HG02938 (cell line): ENCODE results near the gene PTPRR.
"Not testable (repeated sequence)": the region's sequence is repeated elsewhere in the genome, so short reads cannot be mapped to it uniquely, and the experiment has no call there.

Source experiments
- ATAC-seq: cut with Tn5 transposase; IDR thresholded peaks from one replicate; pipeline ENCODE4 v1.9.1; 2021; ENCODE audit warnings: mild to moderate bottlenecking, moderate library complexity; ENCODE audit not compliant: unreplicated experiment

Gene PTPRR

DNA sequence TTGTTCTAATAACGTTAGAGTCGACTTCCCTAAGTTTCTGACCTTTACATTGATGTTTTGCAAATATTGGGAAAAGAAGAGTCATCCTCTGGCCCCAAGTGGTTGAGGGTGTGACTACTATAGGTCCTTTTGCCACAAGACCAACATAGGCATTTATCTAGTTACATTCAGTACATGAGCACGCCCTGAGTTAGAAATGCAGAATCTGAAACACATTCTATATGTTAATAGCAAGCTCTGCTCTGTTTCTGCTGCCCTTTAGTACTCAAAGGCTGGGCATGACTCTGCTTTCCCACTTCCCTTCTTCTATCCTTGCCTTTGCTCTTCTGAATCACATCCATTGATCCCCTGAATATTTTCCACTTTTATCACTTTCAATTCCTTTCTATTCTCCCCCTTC lies 168.2 kb downstream of the PTPRR start:
- ATAC-seq: no peak

DNA sequence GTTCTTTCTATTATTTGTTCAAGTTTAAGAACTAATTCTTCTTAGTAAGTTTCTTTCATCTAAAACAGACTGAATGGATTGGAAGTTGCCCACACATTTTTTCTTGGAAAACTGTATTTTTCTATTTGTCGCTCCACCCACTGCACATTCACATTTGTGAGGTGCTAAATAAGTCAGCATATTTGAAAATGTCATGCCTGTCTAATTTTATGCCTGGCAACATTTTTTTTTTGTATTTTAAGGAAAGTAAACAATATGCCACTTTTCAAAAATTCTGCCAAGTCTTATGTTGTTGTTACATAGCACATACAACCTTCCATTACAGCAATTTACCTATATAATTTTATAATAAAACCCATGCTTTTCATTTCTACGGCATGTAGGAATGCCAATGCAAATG lies 170.6 kb downstream of the PTPRR start:
- no peak for ATAC-seq

DNA sequence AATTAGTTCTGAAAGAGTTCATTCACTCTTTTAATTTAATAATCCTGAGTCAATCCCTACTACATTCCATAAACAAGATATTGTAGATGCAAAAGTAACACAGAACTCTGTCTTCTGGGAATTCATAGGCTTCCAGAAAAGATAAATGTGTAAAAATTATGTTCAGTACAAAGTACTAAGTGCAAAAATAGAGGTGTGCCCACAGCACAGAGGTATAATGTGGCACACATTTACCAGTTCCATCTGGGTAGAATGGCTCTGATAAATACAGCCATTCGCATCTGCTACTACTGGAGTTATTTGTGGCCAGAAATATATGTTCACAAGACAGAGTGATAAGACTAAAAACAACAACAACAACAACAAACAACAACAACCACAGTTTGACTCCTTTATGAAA lies 171.7 kb downstream of the PTPRR start:
- no peak for ATAC-seq

DNA sequence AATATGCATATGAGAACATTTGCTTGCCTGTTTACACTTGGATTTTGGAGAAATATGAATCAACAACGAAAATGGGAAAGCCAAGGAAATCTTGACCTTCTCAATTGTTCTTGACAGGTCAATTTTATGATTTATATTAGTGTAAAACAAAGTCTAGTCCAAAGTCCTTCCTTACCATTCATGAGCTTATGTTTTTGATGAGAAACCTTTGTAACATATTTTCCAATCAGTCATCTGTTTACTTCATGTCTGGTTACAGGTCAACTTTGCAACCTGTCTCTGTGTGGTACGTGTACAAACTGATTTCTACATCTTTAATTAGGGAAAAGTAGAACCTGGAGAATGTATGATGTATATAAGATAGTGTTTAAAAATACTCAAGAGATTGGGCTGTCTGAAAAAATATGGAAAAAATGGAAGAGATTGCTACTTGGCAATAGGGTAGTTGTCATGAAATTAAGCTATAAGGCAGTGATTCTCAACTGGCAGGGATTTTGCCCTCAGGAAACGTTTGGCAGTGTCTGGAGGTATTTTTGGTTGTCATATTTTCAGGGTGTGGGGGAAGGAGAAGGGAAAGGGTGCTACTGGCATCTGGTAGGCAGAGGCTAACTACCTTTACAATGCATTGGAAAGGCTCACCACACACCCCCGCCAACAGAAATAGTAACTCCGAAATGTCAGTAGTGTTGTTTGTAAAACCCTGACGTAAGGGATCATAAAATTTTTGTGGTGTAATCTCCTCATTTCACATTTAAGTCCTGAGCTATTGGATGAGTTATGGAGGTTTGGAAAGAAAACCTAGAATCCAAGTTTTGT lies 172.9 kb downstream of the PTPRR start:
- no peak for ATAC-seq

DNA sequence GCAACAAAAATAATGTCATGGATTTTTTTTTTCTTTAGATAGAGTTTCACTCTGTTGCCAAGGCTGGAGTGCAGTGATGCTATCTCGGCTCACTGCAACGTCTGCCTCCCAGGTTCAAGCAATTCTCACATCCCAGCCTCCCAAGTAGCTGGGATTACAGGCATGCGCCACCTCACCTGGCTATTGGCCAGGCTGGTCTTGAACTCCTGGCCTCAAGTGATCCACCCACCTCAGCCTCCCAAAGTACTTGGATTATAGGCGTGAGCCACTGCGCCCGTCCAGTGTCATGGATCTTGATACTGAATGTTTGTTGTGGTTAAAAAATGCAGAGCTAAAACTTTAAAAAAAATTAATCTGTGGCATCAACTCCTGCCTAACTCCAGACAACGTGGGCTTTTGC lies 175.5 kb downstream of the PTPRR start:
- no peak for ATAC-seq

DNA sequence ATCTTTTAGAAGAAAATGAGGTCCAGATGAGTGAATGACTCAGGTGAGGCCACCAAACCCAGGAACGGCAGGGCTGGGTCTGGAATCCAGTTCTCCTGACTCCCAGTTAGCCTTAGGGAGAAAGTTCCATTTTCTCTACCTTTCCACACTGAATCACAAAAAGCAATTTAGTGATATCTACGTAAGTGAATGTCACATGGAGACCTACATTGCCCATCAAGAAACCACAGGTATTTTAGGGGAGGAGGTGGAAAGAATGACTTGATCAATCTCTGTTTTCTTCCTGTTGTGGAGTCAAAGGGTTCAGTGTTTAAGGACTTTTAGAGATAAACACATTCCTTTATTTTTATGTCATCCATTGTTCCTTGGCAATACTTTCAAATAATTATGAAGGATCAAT lies 176.4 kb downstream of the PTPRR start:
- ATAC-seq: no peak

DNA sequence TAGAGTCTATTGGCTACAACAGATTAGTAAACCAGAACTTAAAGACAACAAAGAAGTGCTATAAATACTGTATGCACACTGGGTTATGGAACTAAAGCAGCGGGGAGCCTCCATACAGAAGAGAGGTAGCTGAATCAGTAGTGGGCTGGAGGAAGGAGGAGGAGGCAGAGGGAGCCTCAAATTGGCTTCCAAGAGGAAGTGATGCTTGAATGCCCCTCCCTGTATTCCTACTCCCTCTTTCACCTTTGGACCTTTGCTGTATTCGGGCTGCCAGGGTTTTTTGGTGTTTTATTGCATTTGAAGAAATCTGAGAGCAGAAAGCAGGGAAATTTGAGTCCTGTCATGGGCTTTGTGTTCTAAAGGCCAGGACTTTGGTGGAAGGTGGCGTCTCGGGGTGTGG lies 179.3 kb downstream of the PTPRR start:
- ATAC-seq: no peak

DNA sequence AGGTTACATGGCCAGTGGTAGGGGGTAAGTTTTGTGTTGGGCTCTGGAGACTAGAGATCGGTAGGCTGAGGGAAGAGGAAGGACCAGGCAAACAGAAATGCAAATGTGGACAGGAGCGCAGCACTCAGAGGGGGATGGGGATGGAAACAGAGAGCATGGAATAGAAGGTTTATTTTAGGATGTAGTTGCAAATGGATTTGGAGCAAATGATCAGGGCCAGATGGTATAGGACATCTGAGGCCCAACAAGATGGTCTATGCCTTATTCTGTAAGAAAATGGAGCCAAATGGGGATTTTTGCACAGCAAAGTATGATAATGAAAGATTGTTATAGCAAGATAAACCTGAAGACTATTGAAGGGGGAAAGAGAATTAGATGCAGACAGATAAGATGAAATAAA lies 180.8 kb downstream of the PTPRR start:
- no peak for ATAC-seq

DNA sequence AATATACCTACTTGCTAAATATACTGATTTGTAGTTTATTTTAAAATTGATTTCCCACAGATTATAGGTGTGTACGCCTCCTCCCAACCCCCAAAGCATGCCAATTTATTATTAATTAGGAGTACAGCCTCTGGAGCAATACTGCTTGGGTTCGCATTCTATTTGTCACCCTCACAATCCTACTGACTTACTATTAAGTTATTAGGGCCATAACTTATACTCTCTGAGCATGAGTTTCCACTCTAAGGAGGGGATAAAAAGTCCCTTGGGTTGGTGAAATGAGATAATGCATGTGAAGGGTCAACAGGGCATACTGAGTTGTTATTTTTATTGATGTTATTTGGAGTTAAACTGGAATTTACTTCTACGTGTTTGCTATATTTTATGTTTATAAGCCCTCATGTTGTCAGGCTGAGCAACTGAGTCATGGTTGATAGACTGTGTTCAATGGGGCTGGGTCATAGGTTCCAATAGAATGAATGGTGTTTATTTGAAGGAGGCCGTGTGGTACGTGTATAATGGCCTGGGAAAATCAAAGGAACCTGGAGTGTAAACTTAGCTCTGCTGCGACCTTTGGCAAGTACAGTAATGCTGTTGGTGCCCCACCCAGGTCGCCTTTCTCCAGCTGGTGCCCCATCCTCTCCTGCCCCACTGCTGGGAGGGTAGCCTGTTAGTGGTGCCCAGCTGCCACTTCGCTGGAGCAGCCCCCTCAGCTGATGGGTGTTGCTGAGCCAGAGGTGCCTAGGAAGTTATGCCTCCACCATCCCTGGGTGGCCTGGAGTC lies 184.0 kb downstream of the PTPRR start:
- no peak for ATAC-seq

DNA sequence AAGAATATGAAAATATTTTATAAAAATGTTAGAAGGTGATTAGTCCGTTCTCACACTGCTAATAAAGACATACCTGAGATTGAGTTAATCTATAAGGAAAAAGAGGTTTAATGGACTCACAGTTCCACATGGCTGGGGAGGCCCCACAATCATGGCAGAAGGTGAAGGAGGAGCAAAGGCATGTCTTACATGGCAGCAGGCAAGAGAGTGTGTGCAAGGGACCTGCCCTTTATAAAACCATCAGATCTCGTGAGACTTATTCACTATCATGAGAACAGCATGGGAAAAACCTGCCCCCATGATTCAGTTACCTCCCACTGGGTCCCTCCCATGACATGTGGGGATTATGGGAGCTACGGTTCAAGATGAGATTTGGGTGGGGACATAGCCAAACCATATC lies 185.3 kb downstream of the PTPRR start:
- not testable (repeated sequence) for ATAC-seq

DNA sequence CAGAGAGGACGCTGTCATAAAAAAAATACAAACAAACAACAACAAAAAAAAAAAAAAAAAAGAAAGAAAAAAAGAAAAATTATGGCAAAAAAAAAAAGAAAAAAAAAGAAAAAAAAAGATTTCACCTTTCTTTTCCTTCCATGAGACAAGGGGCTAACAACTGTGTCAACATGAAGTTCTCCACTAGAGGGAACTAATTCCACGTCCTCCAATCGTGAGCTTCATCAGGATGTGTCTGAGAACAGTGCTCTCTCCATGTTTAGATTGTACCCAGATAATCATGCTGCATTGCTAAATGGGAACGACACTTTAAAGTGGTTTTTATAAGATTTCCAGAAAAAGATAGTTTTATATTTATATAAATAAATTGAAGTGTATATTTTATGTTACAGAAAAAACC lies 187.2 kb downstream of the PTPRR start:
- peak; percentile 84 for ATAC-seq

DNA sequence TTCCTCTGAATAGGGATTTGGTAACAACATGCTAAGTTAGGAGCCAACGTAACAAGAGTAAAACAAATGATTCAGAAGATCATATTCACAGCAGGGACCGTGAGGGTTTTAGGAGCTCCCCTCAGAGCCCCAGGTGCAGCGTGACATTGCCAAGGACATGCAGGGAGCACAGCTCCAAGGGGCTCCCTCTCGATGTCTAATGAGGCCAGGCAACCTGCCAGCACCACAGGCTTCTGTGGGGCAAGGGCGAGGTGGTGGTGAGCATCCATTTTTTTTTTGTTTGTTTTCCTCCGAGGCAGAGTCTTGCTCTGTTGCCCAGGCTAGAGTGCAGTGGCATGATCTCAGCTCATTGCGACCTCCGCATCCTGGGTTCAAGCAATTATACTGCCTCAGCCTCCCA lies 188.3 kb downstream of the PTPRR start:
- no peak for ATAC-seq

DNA sequence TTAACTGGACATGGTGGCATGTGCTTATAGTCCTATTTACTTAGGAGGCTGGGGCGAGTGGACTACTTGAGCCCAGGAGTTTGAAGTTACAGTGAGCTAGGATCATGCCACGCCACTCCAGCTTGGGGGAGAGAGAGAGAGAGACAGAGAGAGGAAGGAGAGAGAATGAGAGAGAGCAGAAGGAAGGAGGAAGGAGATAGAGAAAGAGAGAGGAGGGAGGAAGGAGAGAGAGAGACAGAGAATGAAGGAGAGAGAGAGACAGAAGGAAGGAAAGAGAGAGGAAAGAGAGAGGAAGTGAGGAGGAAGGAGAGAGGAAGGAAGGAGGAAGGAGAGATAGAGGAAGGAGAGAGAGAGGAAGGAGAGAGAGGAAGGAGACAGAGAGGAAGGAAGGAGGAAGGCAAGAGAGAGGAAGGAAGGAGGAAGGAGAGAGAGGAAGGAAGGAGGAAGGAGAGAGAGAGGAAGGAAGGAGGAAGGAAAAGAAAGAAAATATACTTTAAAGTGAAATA lies 189.8 kb downstream of the PTPRR start:
- ATAC-seq: no peak

DNA sequence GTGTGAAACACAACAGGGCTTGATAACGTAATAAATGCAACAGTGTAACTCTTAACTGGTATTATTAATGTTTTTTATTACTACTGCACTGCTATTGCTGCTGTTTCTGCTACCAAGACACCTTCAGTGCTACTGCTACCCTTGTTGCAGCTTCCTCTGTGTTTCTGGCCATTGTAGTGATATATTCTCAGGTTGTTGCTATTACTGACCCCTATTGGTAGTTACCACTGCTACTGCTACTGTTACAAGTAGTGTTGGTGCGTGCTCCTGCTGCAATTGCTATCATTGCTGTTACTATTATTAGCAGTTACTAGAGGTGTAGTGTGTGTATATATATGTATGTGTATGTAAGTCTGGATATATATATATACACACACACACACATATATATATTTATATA lies 196.1 kb downstream of the PTPRR start:
- no peak for ATAC-seq

DNA sequence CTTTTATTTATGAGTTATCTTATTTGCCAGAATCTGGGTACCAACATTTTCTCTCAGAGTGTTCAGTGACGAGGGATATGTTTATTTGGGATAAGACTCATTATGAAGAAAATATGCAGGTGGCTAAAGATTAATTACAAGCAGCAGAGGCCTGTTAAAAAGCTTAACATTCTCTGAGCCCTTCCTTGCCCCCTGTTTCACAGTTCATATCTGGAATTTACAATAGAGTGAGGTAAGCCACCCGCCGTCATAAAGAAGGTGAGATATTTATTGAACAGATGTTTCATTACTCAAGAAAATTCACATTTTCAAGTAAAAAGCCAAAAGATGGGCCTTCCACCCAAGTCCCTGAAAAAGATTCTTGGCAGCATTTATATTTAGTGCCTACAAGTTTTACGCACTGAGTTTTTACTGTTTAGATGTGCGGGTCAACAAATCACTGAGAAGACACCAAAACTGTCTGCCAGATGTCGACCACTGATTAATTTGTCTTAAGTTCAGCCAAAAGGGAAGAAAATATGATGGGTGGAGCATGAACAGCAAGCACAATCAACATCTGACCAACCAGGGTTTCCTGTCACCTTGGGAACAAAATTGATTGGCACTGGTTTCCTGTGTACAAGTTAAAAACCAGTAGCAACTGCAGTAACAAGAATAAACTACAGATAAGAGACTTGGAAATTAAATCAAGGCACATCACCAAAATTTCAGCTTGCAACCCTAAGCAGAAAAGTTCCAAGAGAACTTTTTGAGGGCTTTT lies 197.8 kb downstream of the PTPRR start:
- ATAC-seq: no peak

DNA sequence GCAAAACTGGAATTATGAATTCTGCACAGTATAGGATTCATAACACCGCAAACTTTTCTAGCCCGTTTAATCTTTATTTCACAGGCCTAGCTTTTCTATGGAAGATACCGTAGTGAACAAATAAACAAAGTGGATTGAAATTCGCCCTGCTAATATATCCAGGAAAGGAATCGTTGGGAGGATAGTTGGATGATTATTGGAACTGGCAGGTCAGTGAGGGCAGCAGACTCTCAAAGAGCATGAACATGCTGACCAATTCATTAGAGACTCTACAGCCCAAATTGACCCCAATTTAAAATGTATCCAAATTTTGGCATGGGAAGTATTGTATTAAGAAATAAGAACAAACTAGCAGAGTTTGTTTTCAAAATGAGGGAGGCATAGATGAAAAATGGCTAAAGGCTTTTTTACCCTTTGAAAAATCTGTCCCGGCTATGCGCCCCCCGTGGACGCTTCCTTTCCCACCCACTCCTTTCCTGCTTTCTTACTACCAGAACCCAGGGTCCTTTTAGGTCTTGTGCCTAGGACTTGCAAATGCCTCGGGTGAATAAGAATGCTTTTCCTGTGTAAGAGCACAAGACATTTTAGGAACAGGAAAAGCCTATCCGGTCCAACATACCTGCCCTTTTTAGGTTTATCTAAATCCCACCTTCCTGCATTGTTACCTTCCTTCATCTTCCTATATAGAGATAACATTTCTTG lies 198.7 kb downstream of the PTPRR start:
- no peak for ATAC-seq

DNA sequence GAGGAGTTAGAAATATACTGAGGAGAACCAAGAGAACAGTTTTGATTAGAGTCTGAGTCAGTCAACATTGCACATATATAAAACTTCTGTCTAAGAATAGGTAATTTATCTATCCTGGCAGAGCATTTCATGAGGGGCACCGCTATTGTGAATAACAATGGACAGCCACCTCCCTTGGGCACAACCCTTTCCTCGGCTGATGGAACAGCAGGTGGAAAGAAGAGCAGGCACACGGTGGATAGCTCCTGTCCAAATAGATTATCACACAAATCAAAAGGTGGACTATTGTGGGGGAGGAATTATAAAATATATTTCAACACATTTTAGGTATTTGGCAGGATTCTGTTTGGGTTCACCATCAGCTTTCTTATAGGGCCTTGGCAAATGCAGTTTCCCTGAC lies 199.3 kb downstream of the PTPRR start:
- ATAC-seq: no peak

DNA sequence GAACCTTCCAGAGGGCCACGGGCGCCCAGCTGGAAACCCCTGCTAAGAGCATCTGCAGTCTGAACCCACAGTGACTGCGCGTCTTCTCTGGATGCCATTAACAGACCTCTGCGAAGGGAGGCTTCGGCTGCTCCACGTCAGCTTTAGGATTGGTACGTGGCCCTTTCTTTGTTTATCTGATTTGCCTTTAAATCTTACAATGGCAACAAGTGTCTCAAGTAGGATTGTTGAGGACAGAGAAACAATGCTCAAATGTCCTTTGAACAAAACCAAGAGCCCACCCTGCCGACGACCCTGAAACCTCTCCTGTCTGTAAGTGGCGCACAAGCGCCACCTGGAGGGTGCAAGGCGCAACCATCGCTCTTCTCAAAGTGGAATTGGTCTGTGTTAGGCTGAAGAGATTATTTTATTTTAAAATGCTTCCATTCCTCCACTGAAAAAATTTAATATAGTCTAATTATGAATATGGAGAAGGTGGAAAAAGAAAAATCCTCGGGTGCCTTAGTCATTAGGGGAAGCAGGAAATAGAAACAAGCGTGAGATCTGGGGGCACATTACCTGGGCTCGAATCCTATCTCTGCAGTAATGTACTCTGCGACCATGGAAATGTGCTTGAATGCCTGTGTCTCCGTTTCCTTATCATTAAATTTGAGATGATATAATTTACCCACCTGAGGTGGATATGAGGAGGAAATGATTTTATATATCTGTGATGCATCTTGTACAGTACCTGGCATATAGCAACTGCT lies 200.7 kb downstream of the PTPRR start:
- no peak for ATAC-seq

DNA sequence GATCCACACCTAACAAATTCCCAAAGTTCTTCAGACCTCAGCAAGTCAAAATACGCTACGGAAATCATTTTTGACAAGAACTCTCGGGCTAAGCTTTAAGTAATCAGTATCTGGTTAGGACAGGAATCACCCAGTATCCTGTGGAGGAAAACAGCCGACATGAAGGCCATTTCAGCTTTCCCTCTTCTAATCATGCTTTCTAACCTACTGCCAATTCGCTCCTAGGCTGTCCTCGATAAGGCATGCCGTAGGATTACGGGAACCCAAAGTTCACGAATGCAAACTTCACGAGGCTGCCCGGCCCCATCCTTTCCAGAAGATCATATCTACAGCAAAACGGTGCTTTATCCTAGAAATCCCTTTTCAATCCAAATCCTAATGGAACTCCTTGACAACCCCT lies 201.5 kb downstream of the PTPRR start:
- ATAC-seq: no peak

DNA sequence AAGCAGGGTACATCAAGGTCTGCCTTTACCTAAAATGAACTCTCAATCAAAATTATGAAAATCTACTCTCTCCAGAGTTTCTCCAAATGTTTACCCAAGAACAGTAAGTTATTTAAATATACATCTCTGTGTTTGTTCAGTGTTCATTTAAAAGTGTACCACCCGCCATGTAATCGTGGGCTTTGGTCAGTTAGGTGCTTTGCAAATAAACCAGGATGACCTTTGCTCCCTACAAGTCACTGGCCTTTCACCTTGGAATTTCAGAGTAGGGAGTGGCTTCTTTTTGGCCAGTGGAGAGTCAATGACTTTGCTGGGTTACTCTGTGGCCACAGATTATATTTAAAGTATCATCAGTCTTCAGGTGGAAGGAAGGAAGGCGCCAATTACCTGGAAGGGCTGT lies 208.7 kb downstream of the PTPRR start:
- ATAC-seq: no peak
